CD4-positive, alpha-beta T cell treated with Interleukin-15 for 1 hour (primary cell): ENCODE measurements around the gene NIPAL4.
"Not testable (repeated sequence)": the region's sequence is repeated elsewhere in the genome, so short reads cannot be mapped to it uniquely, and the experiment has no call there.

Source experiments
- DNase-seq: peaks from one replicate; pipeline ENCODE4 v3.0.0-alpha.2; 2020

The NIPAL4 gene

GRCh38 chr5:157463621-157464518 is 3.9 kb downstream of the NIPAL4 start:
- DNase-seq = no peak

GRCh38 chr5:157464519-157465171 is 4.6 kb downstream of the NIPAL4 start:
- DNase-seq = peak; percentile 52

DNA sequence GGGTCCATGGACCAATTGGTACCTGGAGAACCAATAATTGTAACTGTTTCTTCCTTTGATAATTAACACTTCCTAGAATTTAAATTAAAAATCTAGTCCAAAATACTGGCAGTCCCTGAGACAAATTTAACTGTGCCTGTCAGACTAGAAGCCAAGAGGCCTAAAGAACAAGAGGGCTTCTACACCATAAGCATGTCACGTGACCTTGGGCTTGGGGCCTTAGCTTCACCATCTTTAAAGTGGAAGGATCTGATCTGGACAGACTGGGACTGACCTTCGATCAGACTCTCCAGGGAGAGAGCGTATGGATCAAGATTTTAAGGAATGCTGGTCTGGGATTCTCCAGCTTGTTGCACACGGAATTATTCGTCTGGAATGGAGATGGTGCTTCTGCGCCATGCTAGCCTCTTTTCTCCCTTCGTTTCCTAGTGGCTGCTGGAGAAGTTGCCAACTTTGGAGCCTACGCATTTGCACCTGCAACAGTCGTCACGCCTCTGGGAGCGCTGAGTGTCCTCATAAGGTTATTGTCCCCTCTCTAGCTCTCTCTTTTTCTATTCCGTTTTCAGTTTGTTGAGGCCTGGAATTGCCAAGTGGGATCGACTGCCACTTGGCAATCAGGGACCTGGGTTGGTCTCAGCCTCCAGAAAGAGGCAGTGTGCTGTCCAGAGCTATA is 8.4 kb downstream of the NIPAL4 start:
- DNase-seq = no peak

- no peak for DNase-seq
Observed at GRCh38 chr5:157469073-157469472, 9.1 kb downstream of the NIPAL4 start.

DNA sequence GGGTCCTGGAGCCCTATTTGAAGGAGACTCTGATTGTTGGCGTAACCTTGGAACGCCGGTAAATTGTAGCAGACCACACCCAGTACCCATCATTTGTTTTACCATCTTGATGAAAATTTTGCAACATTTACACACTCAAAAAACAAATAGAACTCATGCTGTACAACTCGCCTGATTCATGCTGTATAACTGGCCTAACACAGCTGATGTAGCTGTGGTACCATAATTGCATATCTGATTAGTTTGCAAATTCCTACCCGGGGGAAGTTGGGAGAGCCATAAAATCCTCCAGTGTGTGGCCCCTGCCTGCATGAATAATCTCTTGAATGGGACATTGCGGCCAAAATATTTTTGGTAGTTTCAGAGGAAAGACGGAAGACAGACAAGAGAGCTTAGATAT is 9.7 kb downstream of the NIPAL4 start:
- no peak for DNase-seq

- DNase-seq = no peak
Observed at GRCh38 chr5:157470631-157471030, 10.6 kb downstream of the NIPAL4 start.

DNA sequence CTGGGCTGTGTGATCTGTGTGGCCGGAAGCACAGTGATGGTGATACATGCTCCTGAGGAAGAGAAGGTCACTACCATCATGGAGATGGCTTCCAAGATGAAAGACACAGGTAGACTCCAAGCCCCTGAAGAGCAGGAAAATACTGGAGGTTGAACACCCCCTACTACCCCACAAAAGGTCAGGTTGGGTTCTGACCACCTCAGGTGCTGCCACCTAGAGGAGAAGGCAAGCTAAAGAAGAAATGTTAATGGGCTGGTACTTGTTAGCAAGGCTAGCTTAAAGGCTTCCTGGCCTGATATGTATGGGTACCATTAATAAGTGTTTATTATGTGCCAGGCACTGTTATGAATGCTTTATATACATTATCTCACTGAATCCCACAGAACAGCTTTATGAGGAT is 11.7 kb downstream of the NIPAL4 start:
- no peak for DNase-seq

- no peak for DNase-seq
Observed at GRCh38 chr5:157473383-157474320, 13.6 kb downstream of the NIPAL4 start.

DNA sequence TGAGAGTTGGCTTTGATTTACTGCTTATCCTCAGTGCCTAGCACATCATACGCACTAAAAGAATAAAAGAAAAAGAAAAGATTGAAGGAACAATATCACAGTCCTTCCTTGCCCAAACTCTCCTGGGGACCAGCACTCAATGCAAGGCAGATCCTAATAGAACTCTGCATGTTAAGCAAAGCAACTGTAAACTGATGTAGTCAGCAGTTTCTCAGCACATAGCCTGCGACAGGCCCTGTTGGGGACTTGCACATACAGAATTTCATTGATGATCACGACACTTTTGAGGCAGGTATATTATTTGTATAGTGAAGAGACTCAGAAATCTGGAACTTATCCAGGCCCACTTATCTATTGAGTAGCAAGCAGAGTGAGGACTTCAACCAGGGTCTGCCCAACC is 15.4 kb downstream of the NIPAL4 start:
- DNase-seq = no peak

DNA sequence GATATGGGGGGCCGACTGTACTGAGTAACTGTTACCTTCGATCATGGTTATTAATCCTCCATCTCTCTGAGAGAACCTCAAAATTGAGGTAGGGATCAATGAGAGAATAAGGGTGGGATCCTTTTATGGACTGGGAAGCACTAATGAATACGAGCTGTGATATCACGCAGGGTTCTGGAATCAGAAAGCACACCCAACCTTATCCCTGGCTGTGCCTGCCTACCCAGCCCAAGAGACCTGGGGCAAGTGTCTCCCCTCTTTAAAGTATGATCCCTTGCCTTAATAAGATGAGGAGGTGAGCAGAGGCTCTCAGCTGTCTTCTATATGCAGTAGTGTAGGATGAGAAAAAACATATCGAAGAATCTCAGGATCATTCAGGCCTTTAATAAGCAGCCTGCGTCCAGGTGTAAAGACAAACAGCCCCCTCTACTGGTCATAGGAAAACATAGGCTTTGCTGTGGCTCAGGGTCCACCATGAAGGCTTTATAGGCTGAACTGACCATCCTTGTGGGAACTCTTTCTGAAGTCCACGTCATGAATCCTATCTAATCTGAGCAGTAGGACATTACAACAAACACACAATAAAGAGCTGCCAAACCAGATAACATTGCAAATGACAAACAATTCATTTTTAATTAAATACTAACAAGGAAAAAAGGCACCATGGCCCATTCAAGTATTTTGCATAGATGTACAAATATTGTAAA is 16.8 kb downstream of the NIPAL4 start:
- DNase-seq = no peak

- DNase-seq = no peak
Observed at GRCh38 chr5:157477814-157478494, 17.9 kb downstream of the NIPAL4 start.

DNA sequence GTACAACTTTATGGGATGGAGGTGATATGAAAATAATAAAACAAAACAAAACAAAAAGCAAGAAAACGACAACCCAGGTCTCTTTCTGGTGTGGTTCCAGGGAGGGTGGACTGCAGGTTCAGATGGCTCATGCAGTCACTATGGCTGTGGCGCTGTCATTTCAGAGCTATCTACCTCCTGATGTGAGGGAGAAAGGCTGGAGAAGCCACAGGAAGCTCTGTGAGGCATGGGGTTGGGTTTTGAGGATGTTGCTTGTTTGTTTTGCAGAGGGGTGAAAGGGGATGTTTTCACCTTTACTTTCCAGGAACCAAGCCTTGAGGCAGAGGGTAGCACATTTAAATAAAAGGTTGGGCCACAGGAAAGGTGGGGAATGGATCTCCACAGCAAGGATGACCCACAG is 18.7 kb downstream of the NIPAL4 start:
- no peak for DNase-seq

GRCh38 chr5:157479166-157479565 is 19.2 kb downstream of the NIPAL4 start:
- DNase-seq = no peak

- no peak for DNase-seq
Observed at GRCh38 chr5:157479612-157480510, 19.8 kb downstream of the NIPAL4 start.

DNA sequence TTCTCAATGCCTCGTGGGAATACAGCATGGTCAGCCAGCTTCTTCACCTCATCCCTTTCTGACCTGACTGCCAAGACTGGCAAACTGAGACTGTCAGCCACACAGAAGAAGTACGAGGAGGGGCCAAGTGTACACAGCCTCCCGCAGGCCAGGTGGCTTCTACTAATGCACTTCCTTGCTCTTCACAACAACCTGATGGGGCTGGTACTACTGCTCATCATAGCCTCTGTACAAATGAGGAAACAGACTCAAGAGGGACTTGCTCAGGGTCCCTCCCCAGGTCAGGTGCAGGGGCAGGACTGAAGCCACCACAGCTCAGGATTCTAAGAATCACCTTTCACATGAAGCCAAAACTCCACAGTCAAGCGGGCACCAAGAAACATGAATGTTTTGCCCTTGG is 21.3 kb downstream of the NIPAL4 start:
- DNase-seq = peak; percentile 41

- no peak for DNase-seq
Observed at GRCh38 chr5:157481666-157482065, 21.7 kb downstream of the NIPAL4 start.

GRCh38 chr5:157482702-157483101 is 22.7 kb downstream of the NIPAL4 start:
- DNase-seq = not testable (repeated sequence)

DNA sequence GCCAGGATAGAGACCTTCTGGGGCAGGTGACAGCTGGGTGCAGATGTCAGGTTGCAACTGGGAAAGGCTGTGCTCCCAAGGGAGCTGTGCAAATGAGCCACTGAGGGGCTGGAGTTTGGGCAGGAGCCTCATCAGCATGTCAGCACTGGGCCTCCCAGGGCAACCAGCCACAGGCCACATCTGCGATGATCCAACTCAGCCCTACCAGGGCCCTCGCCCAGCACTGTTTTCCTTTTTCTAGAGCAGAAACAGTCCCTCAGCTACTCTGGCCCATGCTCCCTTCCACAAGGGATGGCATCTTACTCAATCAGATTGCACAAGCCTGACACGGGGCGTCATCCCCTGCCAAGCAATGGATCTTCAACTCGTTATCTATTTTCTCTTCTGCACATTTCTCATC is 24.8 kb downstream of the NIPAL4 start:
- no peak for DNase-seq

GRCh38 chr5:157485340-157485739 is 25.3 kb downstream of the NIPAL4 start:
- DNase-seq = no peak

- DNase-seq = peak; percentile 34
Observed at GRCh38 chr5:157485811-157486210, 25.8 kb downstream of the NIPAL4 start.
